PC-3 (cell line): Measurements from ENCODE around the gene AP2A1.

Experiments used
- EZH2 ChIP-seq: fragments of 300-600 bp; sonication (generic); IDR thresholded peaks from one replicate; pipeline ENCODE4 v1.6.1; 2017; ENCODE audit warnings: antibody characterized with exemption, mild to moderate bottlenecking, low read length; ENCODE audit not compliant: unreplicated experiment
- EZH2phosphoT487 ChIP-seq: fragments of 300-600 bp; sonication (generic); IDR thresholded peaks from 2 replicates; pipeline ENCODE4 v1.6.1; 2018; ENCODE audit warnings: mild to moderate bottlenecking, antibody characterized with exemption, low read length, borderline replicate concordance
- TF ChIP-seq, protein P1 (sequence below): fragments of 300-600 bp; sonication (generic); conservative IDR thresholded peaks from 2 replicates; pipeline ENCODE4 v1.5.1; 2017; ENCODE audit warnings: antibody characterized with exemption, low read depth, mild to moderate bottlenecking, low read length

DNA sequence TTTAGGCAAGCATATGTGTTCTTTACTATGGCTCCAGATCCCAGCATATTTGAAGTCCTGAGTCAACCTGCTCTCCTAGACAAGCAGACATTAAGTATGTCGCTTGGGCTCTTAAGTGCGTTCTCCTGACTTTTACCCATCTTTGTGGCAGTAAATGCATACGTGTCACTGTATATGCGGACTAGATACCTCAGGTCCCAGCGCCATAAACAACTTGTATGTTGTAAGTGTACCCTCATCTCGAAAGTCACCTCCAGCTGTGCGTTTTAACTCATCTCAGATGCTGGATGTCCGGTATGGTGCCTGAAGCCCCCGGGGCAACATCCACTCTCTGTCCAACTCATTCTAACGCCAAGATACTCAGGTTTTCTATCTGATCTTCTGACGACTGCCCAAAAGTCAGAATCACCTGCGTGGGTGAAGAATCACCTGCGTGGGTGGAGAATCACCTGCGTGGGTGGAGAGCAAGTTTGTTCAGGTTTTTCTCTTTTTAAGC, 85.9 kb downstream of the AP2A1 start:
- TF ChIP-seq, protein P1, sequence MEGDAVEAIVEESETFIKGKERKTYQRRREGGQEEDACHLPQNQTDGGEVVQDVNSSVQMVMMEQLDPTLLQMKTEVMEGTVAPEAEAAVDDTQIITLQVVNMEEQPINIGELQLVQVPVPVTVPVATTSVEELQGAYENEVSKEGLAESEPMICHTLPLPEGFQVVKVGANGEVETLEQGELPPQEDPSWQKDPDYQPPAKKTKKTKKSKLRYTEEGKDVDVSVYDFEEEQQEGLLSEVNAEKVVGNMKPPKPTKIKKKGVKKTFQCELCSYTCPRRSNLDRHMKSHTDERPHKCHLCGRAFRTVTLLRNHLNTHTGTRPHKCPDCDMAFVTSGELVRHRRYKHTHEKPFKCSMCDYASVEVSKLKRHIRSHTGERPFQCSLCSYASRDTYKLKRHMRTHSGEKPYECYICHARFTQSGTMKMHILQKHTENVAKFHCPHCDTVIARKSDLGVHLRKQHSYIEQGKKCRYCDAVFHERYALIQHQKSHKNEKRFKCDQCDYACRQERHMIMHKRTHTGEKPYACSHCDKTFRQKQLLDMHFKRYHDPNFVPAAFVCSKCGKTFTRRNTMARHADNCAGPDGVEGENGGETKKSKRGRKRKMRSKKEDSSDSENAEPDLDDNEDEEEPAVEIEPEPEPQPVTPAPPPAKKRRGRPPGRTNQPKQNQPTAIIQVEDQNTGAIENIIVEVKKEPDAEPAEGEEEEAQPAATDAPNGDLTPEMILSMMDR, result no peak
- TF ChIP-seq EZH2 (no peak), EZH2phosphoT487 (no peak)
